IgD-negative memory B cell (primary cell): ENCODE results near the gene ROS1. TPM values are rescaled to one million over a fixed set of nuclear protein-coding genes. Genes with fewer than 3 reads are reported as not detected.
A peak's percentile ranks its signal among the peaks of the same experiment; 100 is the strongest.
"Not testable (repeated sequence)": the region's sequence is repeated elsewhere in the genome, so short reads cannot be mapped to it uniquely, and the experiment has no call there.

Experiments
- H3K27ac Mint-ChIP-seq, 3 donors: one replicate each; pipeline ENCODE4 v1.8.0; 2020 to 2022; ENCODE audit warnings: mild to moderate bottlenecking in 3 of 3, mixed read lengths in 3 of 3, moderate library complexity in 1 of 3
- H3K27me3 Mint-ChIP-seq: one replicate; pipeline ENCODE4 v1.8.0; 2021; ENCODE audit warnings: mixed read lengths
- H3K36me3 Mint-ChIP-seq: one replicate; pipeline ENCODE4 v1.8.0; 2020; ENCODE audit warnings: mild to moderate bottlenecking, mixed read lengths
- H3K4me1 Mint-ChIP-seq, 3 donors: one replicate each; pipeline ENCODE4 v1.8.0; 2020 to 2022; ENCODE audit warnings: mixed read lengths in 3 of 3, mild to moderate bottlenecking in 1 of 3
- H3K4me3 Mint-ChIP-seq, 4 donors: one replicate each; pipeline ENCODE4 v1.8.0; 2020 to 2022; ENCODE audit warnings: mild to moderate bottlenecking in 4 of 4, mixed read lengths in 4 of 4, moderate library complexity in 3 of 4
- H3K9me3 Mint-ChIP-seq, 3 donors: one replicate each; pipeline ENCODE4 v1.8.0; 2020 to 2021; ENCODE audit warnings: mixed read lengths in 3 of 3, mild to moderate bottlenecking in 1 of 3
- polyA plus RNA-seq: library from polyadenylated mRNA; unstranded; fragments of 300-500 nt; fragmentation: Illumina TruSeq; gene quantifications from one replicate; pipeline ENCODE4 v1.2.3, GENCODE V29; 2021

ROS1 gene
- polyA plus RNA-seq, 1 donor from 2014 or later: not detected

DNA sequence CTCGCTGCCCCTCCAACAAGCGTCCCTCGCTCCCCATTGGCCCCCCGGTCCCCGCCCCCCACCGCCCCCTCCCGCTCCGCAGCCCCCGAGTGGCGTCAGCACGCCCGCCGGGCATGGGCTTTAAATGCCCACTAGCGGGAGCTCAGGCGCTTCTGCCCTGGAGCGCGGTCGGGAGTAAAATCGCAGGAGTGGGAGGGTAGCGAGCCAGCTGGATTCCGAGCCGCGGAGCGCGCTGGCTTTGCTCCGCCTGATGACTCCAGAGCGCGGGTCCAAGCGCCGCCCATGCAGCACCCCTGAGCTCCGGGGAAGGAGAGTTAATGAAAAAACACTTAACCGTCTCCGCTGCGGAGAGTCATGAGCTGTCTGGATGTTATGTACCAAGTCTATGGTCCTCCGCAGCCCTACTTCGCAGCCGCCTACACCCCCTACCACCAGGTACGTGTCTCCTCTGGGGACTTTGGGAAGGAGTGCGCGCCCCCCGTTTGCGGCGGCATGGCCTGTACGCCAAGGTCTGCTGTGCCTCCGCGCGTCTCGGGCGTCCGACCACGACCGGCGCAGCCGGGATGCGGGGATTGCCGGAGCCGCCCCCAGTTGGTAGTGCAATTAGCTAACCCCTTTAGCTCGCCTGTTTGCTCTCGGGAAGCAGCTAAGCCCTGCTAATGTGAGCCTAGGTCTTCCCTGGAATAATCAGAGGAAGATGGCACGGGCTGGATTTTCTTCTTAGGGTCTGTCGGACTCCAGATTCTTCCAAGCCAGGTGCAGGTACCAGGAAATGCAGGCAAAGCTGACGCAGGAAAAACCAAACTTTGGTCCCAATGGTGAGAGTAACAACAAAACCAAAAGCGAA, 160.1 kb downstream of the ROS1 start, which contains the start of gene VGLL2:
Gene VGLL2 (plus strand): TSS at position 149 of the 847 bp plus-strand sequence. CDS start 206 bp downstream, at position 355.
- Mint-ChIP-seq H3K4me3 (peak within 1 kb of the TSS in 3 of 4 donors; percentile 58 to 86 (median 75)), H3K27me3 (peaks cover 63% of the 10 kb centered on the region), H3K27ac (no peak within 1 kb of the TSS), H3K36me3 (no peaks in the 10 kb centered on the region), H3K9me3 (no peaks in the 10 kb centered on the region), H3K4me1 (peaks cover 4 to 13% (median 7%) of the 10 kb centered on the region in 3 donors)

DNA sequence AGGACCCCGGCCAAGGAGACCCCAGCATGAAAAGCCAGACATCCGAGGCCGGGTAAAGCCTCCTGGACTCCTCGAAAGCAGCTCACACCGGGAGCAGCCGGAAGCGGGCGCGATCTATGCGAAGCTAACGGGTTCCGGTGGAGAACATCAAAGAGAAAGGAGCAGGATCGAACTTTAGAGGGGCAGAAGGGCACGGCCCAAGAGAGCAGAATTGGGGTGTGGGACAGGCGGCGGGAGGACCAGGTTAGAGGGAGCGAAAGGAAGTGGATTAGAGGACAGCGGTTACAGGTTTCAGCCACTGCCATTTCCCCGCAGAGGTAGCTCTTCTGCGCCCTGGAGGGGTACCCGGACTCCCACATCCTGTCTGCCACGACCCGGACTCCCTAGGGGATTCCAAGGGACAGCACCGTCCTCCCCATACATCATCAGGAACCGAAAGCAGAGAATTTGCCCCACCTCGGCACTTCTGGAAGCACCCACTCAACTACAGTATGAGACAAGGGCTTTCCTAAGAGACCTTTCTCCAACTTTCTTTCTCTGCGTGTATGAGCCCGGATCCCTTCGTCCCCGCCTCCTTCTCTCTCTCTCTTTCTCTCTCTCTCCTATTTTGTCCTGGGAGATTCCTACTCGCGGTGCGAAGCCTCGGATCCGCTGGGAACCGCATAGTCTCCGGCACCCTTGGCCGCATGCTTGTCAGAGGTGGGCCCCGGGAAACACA, 160.9 kb downstream of the ROS1 start:
- no peak overlapping the region for H3K27ac Mint-ChIP-seq
- peaks cover 4 to 12% (median 7%) of the 10 kb centered on the region in 3 donors for H3K4me1 Mint-ChIP-seq
- H3K9me3 Mint-ChIP-seq: no peaks in the 10 kb centered on the region
- H3K36me3 Mint-ChIP-seq: no peaks in the 10 kb centered on the region
- peak overlapping the region in 3 of 4 donors; percentile 58 to 86 (median 75) for H3K4me3 Mint-ChIP-seq
- H3K27me3 Mint-ChIP-seq: peaks cover 61% of the 10 kb centered on the region

DNA sequence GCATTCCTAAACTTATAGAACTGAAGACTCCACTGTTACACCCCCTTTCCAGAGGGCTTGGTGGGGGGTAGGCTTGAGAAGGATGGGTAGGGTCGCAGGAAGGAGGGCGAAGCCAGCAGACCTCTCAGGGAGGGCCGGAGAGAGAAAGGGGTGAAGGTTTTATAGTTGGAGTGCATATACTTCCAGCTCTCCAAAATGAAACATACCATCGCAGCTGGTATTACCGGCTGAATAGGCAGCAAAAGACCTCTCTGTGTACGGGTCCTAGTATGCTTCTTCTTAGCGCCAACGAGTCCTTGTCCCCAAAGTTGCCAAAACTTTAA, 161.4 kb downstream of the ROS1 start:
- Mint-ChIP-seq H3K9me3 (no peaks in the 10 kb centered on the region), H3K27me3 (peaks cover 59% of the 10 kb centered on the region), H3K36me3 (no peaks in the 10 kb centered on the region), H3K4me1 (peaks cover 4 to 10% (median 7%) of the 10 kb centered on the region in 3 donors), H3K4me3 (peak overlapping the region in 2 of 4 donors; percentile 75 to 86), H3K27ac (no peak overlapping the region)

DNA sequence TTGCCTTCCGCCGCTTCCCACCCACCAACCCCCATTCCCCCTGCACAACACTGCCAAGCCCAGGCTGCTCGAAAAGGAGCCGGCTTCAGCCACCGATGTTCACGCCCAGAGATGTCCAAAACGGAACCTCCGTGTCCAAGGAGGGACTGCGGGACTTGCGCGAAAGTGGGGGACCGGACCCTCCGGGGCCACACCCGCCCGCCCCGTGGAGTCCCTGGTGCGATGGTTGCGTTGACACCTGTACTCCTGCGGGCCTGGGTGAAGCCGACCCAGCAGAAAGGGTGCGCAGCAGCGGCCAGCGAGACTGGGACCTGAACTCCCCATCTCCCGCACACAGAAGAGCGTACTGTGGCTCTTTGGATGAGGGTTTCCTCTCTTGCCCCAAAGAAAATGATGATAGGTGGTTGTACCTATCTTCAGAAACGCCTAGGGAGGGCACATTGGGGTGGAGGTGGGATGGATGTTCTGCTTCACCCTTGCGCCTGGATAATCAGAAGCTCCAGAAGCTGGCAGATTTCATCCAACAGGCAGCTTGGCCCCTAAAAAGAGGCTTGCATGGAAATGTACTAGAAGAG, 162.3 kb downstream of the ROS1 start:
- H3K27me3 Mint-ChIP-seq: peaks cover 54% of the 10 kb centered on the region
- peak overlapping the region in 1 of 4 donors; percentile 60 for H3K4me3 Mint-ChIP-seq
- H3K36me3 Mint-ChIP-seq: no peaks in the 10 kb centered on the region
- H3K9me3 Mint-ChIP-seq: no peaks in the 10 kb centered on the region
- no peak overlapping the region for H3K27ac Mint-ChIP-seq
- peaks cover 4 to 10% (median 7%) of the 10 kb centered on the region in 3 donors for H3K4me1 Mint-ChIP-seq

DNA sequence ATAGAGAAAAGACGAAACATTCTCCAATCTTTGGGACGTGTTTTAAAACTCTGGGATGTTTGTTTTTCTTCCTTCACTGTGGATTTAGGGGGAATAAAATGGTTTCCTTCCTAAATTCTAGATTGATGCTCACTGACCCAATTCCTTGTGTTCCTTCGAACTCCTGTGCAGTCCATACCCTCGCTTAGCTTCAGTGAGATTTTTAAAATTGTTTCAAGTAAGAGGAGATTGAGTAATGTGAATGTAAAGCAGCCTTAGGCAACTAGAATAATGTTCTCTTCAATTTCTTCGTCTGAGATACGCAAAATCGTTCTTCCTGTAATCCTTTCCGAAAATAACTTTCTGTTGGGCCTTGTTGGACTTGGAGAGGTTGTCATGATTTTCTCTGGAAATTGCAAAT, 162.9 kb downstream of the ROS1 start:
- H3K4me3 Mint-ChIP-seq: no peak overlapping the region
- H3K27ac Mint-ChIP-seq: no peak overlapping the region
- H3K36me3 Mint-ChIP-seq: no peaks in the 10 kb centered on the region
- peaks cover 4 to 10% (median 7%) of the 10 kb centered on the region in 3 donors for H3K4me1 Mint-ChIP-seq
- no peaks in the 10 kb centered on the region for H3K9me3 Mint-ChIP-seq
- peaks cover 47% of the 10 kb centered on the region for H3K27me3 Mint-ChIP-seq

DNA sequence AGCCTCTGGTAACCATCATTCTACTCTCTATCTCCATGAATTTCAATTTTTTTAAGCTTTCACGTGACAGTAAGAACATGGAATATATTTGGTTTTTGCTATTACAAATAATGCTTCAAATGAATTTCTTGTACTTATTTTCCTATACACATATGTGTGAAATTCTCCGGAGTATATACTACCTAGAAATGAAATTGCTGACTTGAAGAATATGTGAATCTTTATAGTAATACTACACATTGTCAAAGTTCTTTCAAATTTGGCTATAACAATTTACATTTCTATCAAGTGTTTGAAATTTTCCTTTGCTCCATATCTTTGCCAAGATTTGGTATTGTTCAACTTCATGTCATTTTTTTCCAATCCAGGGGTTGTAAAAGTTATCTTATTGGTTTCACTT, 172.0 kb downstream of the ROS1 start:
- Mint-ChIP-seq H3K4me3 (no peak overlapping the region), H3K36me3 (no peaks in the 10 kb centered on the region)

DNA sequence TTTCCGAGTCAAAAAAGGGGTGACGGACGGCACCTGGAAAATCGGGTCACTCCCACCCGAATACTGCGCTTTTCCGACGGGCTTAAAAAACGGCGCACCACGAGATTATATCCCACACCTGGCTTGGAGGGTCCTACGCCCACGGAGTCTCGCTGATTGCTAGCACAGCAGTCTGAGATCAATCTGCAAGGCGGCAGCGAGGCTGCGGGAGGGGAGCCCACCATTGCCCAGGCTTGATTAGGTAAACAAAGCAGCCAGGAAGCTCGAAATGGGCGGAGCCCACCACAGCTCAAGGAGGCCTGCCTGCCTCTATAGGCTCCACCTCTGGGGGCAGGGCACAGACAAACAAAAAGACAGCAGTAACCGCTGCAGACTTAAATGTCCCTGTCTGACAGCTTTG, 180.8 kb downstream of the ROS1 start:
- H3K4me3 Mint-ChIP-seq: peak overlapping the region in 1 of 4 donors; percentile 90
- H3K36me3 Mint-ChIP-seq, H3K27ac Mint-ChIP-seq, H3K9me3 Mint-ChIP-seq, H3K27me3 Mint-ChIP-seq, H3K4me1 Mint-ChIP-seq: not testable (repeated sequence)

More for the DNA sequence above, 172.0 kb downstream of the ROS1 start:
- H3K27me3 Mint-ChIP-seq: no peaks in the 10 kb centered on the region
- H3K4me1 Mint-ChIP-seq: no peaks in the 10 kb centered on the region
- no peak overlapping the region for H3K27ac Mint-ChIP-seq
- peaks cover 0 to 1% (median 0%) of the 10 kb centered on the region in 3 donors for H3K9me3 Mint-ChIP-seq

DNA sequence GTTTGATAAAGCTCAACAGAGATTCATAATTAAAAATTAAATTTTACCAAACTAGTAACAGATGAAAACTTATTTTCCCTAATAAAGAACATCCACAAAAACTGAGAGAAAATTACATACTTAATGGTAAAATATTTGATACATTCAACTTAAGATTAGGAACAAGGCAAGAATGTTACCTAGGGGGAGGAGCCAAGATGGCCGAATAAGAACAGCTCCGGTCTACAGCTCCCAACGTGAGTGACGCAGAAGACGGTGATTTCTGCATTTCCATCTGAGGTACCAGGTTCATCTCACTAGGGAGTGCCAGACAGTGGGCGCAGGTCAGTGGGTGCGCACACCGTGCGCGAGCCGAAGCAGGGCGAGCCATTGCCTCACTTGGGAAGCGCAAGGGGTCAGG, 181.2 kb downstream of the ROS1 start:
- peak overlapping the region in 1 of 4 donors; percentile 90 for H3K4me3 Mint-ChIP-seq
- not testable (repeated sequence) for H3K36me3 Mint-ChIP-seq, H3K9me3 Mint-ChIP-seq, H3K27me3 Mint-ChIP-seq, H3K27ac Mint-ChIP-seq, H3K4me1 Mint-ChIP-seq

Other genes with a start within 250 kb of the ROS1 start
- gene VGLL2, start 160.4 kb downstream of the ROS1 start, polyA plus RNA-seq: not detected
- gene DCBLD1, start 56.7 kb upstream of the ROS1 start, polyA plus RNA-seq: 0.60 TPM
- 12.3 TPM for gene GOPC, start 176.6 kb upstream of the ROS1 start, polyA plus RNA-seq
- 12.2 TPM for gene NUS1, start 249.5 kb upstream of the ROS1 start, polyA plus RNA-seq